ENCODE data around the gene LHX5. TPM values are rescaled to one million over a fixed set of nuclear protein-coding genes. Genes with fewer than 3 reads are reported as not detected.

LHX5 gene
- total and polyA plus RNA-seq, 4 donors, result not detected

DNA sequence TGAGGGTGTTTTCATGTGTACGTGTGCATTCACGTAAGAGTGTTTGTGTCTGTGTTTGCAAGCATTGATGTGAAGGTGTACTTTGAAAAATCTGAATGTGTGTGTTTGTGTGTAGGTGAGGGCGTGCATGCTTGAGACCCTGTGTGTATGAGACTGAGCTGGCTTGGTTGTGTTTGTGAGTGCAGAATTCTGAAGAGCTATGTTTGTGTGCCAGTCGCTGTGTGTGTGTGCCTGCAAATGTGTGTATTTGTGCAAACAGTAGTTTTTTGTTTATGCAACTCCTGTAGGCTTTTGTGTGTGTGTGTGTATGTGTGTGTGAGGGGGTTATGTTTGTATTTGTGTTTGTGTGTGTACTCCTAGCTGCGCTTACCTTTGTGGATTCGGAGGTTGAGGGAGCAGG, 1.7 kb upstream of the LHX5 start:
- no peaks in the 10 kb centered on the region for H3K36me3 ChIP-seq (ENCODE audit: control insufficient read depth in 4 of 4, insufficient read depth in 3 of 4, low read depth in 1 of 4, low read length in 3 of 4)
- WGBS, result 12% methylated on average over 6 of the region's 6 CpGs
- H3K4me1 ChIP-seq (ENCODE audit: control insufficient read depth in 4 of 4, insufficient read depth in 4 of 4, low read length in 3 of 4), result no peaks in the 10 kb centered on the region
- no peak overlapping the region for H3K27ac ChIP-seq (ENCODE audit: low read depth in 1 of 2, low read length in 2 of 2)
- no peak for TF ChIP-seq EGR1 (IDR thresholded peaks at IDR 0.05; ENCODE audit: low read depth in 2 of 2)
- no peak for TF ChIP-seq TAF1 (conservative IDR thresholded peaks at IDR 0.05)
- no peak for TF ChIP-seq RAD21 (IDR thresholded peaks at IDR 0.05)
- no peak overlapping the region for H3K4me3 ChIP-seq (ENCODE audit: low read depth in 1 of 3, low read length in 3 of 3)
- no peaks in the 10 kb centered on the region for H3K9me3 ChIP-seq (ENCODE audit: control insufficient read depth in 4 of 4, low read length in 3 of 4)
- no peak overlapping the region for H3K9ac ChIP-seq (ENCODE audit: low read depth in 1 of 2, low read length in 2 of 2)
- DNase-seq (ENCODE audit: low spot score), result no peak
- H3K27me3 ChIP-seq (ENCODE audit: control insufficient read depth in 4 of 4, insufficient read depth in 4 of 4, low read length in 3 of 4), result peaks cover 18 to 38% (median 24%) of the 10 kb centered on the region in 4 donors

GRCh38 chr12:113472191-113473121, 785 bp upstream of the LHX5 start:
- Histone ChIP-seq H3K27me3 (ENCODE audit: control insufficient read depth in 4 of 4, insufficient read depth in 4 of 4, low read length in 3 of 4) (peaks cover 14 to 45% (median 21%) of the 10 kb centered on the region in 4 donors), H3K36me3 (ENCODE audit: control insufficient read depth in 4 of 4, insufficient read depth in 3 of 4, low read depth in 1 of 4, low read length in 3 of 4) (no peaks in the 10 kb centered on the region), H3K9ac (ENCODE audit: low read depth in 1 of 2, low read length in 2 of 2) (no peak overlapping the region), H3K4me1 (ENCODE audit: control insufficient read depth in 4 of 4, insufficient read depth in 4 of 4, low read length in 3 of 4) (peaks cover 1 to 8% (median 4%) of the 10 kb centered on the region in 4 donors), H3K4me3 (ENCODE audit: low read depth in 1 of 3, low read length in 3 of 3) (no peak overlapping the region), H3K27ac (ENCODE audit: low read depth in 1 of 2, low read length in 2 of 2) (no peak overlapping the region), H3K9me3 (ENCODE audit: control insufficient read depth in 4 of 4, low read length in 3 of 4) (no peaks in the 10 kb centered on the region)
- TF ChIP-seq NR2F2 (IDR thresholded peaks at IDR 0.05) (no peak), TAF1 (conservative IDR thresholded peaks at IDR 0.05) (no peak), EGR1 (IDR thresholded peaks at IDR 0.05; ENCODE audit: low read depth in 2 of 2) (no peak), JUND (IDR thresholded peaks at IDR 0.05) (no peak), FOXA1 (IDR thresholded peaks at IDR 0.05) (no peak), ZBTB33 (IDR thresholded peaks at IDR 0.05) (no peak), RAD21 (IDR thresholded peaks at IDR 0.05) (no peak), MAX (IDR thresholded peaks at IDR 0.05) (no peak), SP1 (IDR thresholded peaks at IDR 0.05) (no peak), YY1 (IDR thresholded peaks at IDR 0.05) (no peak), RXRA (IDR thresholded peaks at IDR 0.05) (no peak), REST (IDR thresholded peaks at IDR 0.05) (no peak), GABPA (IDR thresholded peaks at IDR 0.05 in 1 of 2, conservative IDR thresholded peaks at IDR 0.05 in 1 of 2) (no peak), HNF4G (IDR thresholded peaks at IDR 0.05) (no peak), HNF4A (conservative IDR thresholded peaks at IDR 0.05) (no peak)
- TF ChIP-seq, protein P1, sequence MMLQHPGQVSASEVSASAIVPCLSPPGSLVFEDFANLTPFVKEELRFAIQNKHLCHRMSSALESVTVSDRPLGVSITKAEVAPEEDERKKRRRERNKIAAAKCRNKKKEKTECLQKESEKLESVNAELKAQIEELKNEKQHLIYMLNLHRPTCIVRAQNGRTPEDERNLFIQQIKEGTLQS (IDR thresholded peaks at IDR 0.05), result no peak
- TF ChIP-seq, protein P2, sequence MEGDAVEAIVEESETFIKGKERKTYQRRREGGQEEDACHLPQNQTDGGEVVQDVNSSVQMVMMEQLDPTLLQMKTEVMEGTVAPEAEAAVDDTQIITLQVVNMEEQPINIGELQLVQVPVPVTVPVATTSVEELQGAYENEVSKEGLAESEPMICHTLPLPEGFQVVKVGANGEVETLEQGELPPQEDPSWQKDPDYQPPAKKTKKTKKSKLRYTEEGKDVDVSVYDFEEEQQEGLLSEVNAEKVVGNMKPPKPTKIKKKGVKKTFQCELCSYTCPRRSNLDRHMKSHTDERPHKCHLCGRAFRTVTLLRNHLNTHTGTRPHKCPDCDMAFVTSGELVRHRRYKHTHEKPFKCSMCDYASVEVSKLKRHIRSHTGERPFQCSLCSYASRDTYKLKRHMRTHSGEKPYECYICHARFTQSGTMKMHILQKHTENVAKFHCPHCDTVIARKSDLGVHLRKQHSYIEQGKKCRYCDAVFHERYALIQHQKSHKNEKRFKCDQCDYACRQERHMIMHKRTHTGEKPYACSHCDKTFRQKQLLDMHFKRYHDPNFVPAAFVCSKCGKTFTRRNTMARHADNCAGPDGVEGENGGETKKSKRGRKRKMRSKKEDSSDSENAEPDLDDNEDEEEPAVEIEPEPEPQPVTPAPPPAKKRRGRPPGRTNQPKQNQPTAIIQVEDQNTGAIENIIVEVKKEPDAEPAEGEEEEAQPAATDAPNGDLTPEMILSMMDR (IDR thresholded peaks at IDR 0.05; ENCODE audit: low read depth, low read length, missing input control), result no peak
- WGBS, result 3% methylated on average over 51 of the region's 51 CpGs
- DNase-seq (ENCODE audit: low spot score), result no peak
